ENCODE data around the gene C13orf46. TPM values are rescaled to one million over a fixed set of nuclear protein-coding genes. Genes with fewer than 3 reads are reported as not detected.

Gene C13orf46
- total RNA-seq, 2 experiments from 2014 or later: 4.0 to 4.9 TPM

GRCh38 chr13:114015111-114015968, 41.5 kb upstream of the C13orf46 start:
- POLR2A ChIA-PET: no interaction called here
- DNase-seq: no peak
- Mint-ChIP-seq H3K4me1 (peaks cover 10% of the 10 kb centered on the region), H3K9me3 (no peaks in the 10 kb centered on the region), H3K4me3 (no peak overlapping the region), H3K36me3 (peaks cover 8% of the 10 kb centered on the region), H3K27ac (no peak overlapping the region), H3K27me3 (no peaks in the 10 kb centered on the region)
- no peak for ATAC-seq (ENCODE audit: low read depth)

- POLR2A ChIA-PET: no interaction called here
- Mint-ChIP-seq H3K36me3 (peaks cover 8% of the 10 kb centered on the region), H3K27me3 (no peaks in the 10 kb centered on the region), H3K4me3 (no peak overlapping the region), H3K9me3 (no peaks in the 10 kb centered on the region), H3K27ac (no peak overlapping the region), H3K4me1 (peaks cover 10% of the 10 kb centered on the region)
- no peak for DNase-seq
- no peak for ATAC-seq (ENCODE audit: low read depth)
Measured at GRCh38 chr13:114013952-114014629, 40.2 kb upstream of the C13orf46 start.

GRCh38 chr13:114013336-114013735, 39.5 kb upstream of the C13orf46 start:
- Mint-ChIP-seq H3K4me3 (no peak overlapping the region), H3K27ac (no peak overlapping the region), H3K9me3 (no peaks in the 10 kb centered on the region), H3K27me3 (no peaks in the 10 kb centered on the region), H3K4me1 (peaks cover 10% of the 10 kb centered on the region), H3K36me3 (peaks cover 8% of the 10 kb centered on the region)
- no peak for DNase-seq
- POLR2A ChIA-PET: no interaction called here
- no peak for ATAC-seq (ENCODE audit: low read depth)

- no peak overlapping the region for H3K4me3 Mint-ChIP-seq
- no peaks in the 10 kb centered on the region for H3K27me3 Mint-ChIP-seq
- ATAC-seq (ENCODE audit: low read depth): no peak
- H3K9me3 Mint-ChIP-seq: no peaks in the 10 kb centered on the region
- H3K27ac Mint-ChIP-seq: no peak overlapping the region
- no peak for DNase-seq
- H3K36me3 Mint-ChIP-seq: peaks cover 8% of the 10 kb centered on the region
- POLR2A ChIA-PET: no interaction called here
- peaks cover 10% of the 10 kb centered on the region for H3K4me1 Mint-ChIP-seq
Measured at GRCh38 chr13:114012921-114013320, 39.0 kb upstream of the C13orf46 start.

GRCh38 chr13:114012141-114012540, 38.3 kb upstream of the C13orf46 start:
- peaks cover 10% of the 10 kb centered on the region for H3K4me1 Mint-ChIP-seq
- no peaks in the 10 kb centered on the region for H3K9me3 Mint-ChIP-seq
- DNase-seq: no peak
- ATAC-seq (ENCODE audit: low read depth): no peak
- H3K4me3 Mint-ChIP-seq: no peak overlapping the region
- H3K27ac Mint-ChIP-seq: no peak overlapping the region
- H3K27me3 Mint-ChIP-seq: no peaks in the 10 kb centered on the region
- POLR2A ChIA-PET: no interaction called here
- peaks cover 8% of the 10 kb centered on the region for H3K36me3 Mint-ChIP-seq

GRCh38 chr13:114011226-114011625, 37.4 kb upstream of the C13orf46 start:
- Mint-ChIP-seq H3K4me1 (peaks cover 7% of the 10 kb centered on the region), H3K36me3 (peaks cover 8% of the 10 kb centered on the region), H3K27me3 (no peaks in the 10 kb centered on the region), H3K27ac (peak overlapping the region; percentile 42), H3K4me3 (no peak overlapping the region), H3K9me3 (no peaks in the 10 kb centered on the region)
- no peak for ATAC-seq (ENCODE audit: low read depth)
- POLR2A ChIA-PET: no interaction called here
- peak; percentile 22 for DNase-seq

- no peaks in the 10 kb centered on the region for H3K9me3 Mint-ChIP-seq
Measured at GRCh38 chr13:114010401-114011101, 36.7 kb upstream of the C13orf46 start.

GRCh38 chr13:114009590-114010400, 35.9 kb upstream of the C13orf46 start:
- H3K4me1 Mint-ChIP-seq: peaks cover 6% of the 10 kb centered on the region
- peak; percentile 23 for DNase-seq
- no peak overlapping the region for H3K4me3 Mint-ChIP-seq
- no peak for ATAC-seq (ENCODE audit: low read depth)
- no peaks in the 10 kb centered on the region for H3K27me3 Mint-ChIP-seq
- H3K27ac Mint-ChIP-seq: no peak overlapping the region
- POLR2A ChIA-PET: no interaction called here
- peaks cover 5% of the 10 kb centered on the region for H3K36me3 Mint-ChIP-seq
- H3K9me3 Mint-ChIP-seq: no peaks in the 10 kb centered on the region

More at GRCh38 chr13:114010401-114011101, 36.7 kb upstream of the C13orf46 start:
- Mint-ChIP-seq H3K36me3 (peaks cover 6% of the 10 kb centered on the region), H3K4me3 (no peak overlapping the region), H3K4me1 (peaks cover 6% of the 10 kb centered on the region), H3K27me3 (no peaks in the 10 kb centered on the region), H3K27ac (peak overlapping the region; percentile 42)
- peak; percentile 68 for ATAC-seq (ENCODE audit: low read depth)
- peak; percentile 35 for DNase-seq
- POLR2A ChIA-PET: no interaction called here

- ATAC-seq (ENCODE audit: low read depth) (no peak), DNase-seq (peak; percentile 23)
- POLR2A ChIA-PET: no interaction called here
- peaks cover 6% of the 10 kb centered on the region for H3K4me1 Mint-ChIP-seq
- no peak overlapping the region for H3K4me3 Mint-ChIP-seq
- peaks cover 5% of the 10 kb centered on the region for H3K36me3 Mint-ChIP-seq
- H3K27me3 Mint-ChIP-seq: no peaks in the 10 kb centered on the region
- H3K9me3 Mint-ChIP-seq: no peaks in the 10 kb centered on the region
- H3K27ac Mint-ChIP-seq: no peak overlapping the region
Measured at GRCh38 chr13:114008964-114009589, 35.2 kb upstream of the C13orf46 start.

- Mint-ChIP-seq H3K9me3 (no peaks in the 10 kb centered on the region), H3K36me3 (peaks cover 5% of the 10 kb centered on the region), H3K27ac (no peak overlapping the region), H3K4me3 (no peak overlapping the region), H3K27me3 (no peaks in the 10 kb centered on the region), H3K4me1 (peaks cover 6% of the 10 kb centered on the region)
- DNase-seq (peak; percentile 17), ATAC-seq (ENCODE audit: low read depth) (no peak)
- POLR2A ChIA-PET: no interaction called here
Measured at GRCh38 chr13:114007566-114007965, 33.7 kb upstream of the C13orf46 start.

GRCh38 chr13:114005206-114005724, 31.4 kb upstream of the C13orf46 start:
- H3K36me3 Mint-ChIP-seq: no peaks in the 10 kb centered on the region
- no peak overlapping the region for H3K27ac Mint-ChIP-seq
- POLR2A ChIA-PET: no interaction called here
- no peaks in the 10 kb centered on the region for H3K9me3 Mint-ChIP-seq
- H3K4me1 Mint-ChIP-seq: no peaks in the 10 kb centered on the region
- H3K27me3 Mint-ChIP-seq: no peaks in the 10 kb centered on the region
- DNase-seq (no peak), ATAC-seq (ENCODE audit: low read depth) (no peak)
- no peak overlapping the region for H3K4me3 Mint-ChIP-seq

- no peak for ATAC-seq (ENCODE audit: low read depth)
- Mint-ChIP-seq H3K4me1 (no peaks in the 10 kb centered on the region), H3K27ac (no peak overlapping the region), H3K9me3 (no peaks in the 10 kb centered on the region), H3K36me3 (no peaks in the 10 kb centered on the region), H3K4me3 (no peak overlapping the region), H3K27me3 (no peaks in the 10 kb centered on the region)
- DNase-seq: peak; percentile 10
- POLR2A ChIA-PET: no interaction called here
Measured at GRCh38 chr13:114004420-114005205, 30.7 kb upstream of the C13orf46 start.
